GM08714 (cell line): Measurements from ENCODE around the gene ACKR3.

Experiments
- H3K4me3 ChIP-seq: fragments of 200-500 bp; sonication (Bioruptor generic); 2 replicates; pipeline ENCODE4 v1.5.1; 2014; ENCODE audit warnings: mild to moderate bottlenecking, low read length, inconsistent platforms
- ZNF274 ChIP-seq: IDR thresholded peaks from 2 replicates; pipeline ENCODE4 v1.6.1; 2012; ENCODE audit warnings: mild to moderate bottlenecking, low read depth, low read length

ACKR3 gene

GRCh38 chr2:236544362-236544761 lies 25.3 kb upstream of the ACKR3 start:
- no peak overlapping the region for H3K4me3 ChIP-seq
- no peak for TF ChIP-seq ZNF274

GRCh38 chr2:236545248-236545658 lies 24.4 kb upstream of the ACKR3 start:
- TF ChIP-seq ZNF274, result no peak
- peak overlapping the region; percentile 39; the same call in 1 of the 2 replicates for H3K4me3 ChIP-seq

GRCh38 chr2:236545814-236546480 lies 23.7 kb upstream of the ACKR3 start:
- TF ChIP-seq ZNF274, result no peak
- H3K4me3 ChIP-seq, result no peak overlapping the region; the same call in 1 of the 2 replicates

GRCh38 chr2:236546561-236547002 lies 23.0 kb upstream of the ACKR3 start:
- TF ChIP-seq ZNF274, result no peak
- H3K4me3 ChIP-seq, result no peak overlapping the region; the same call in 1 of the 2 replicates

GRCh38 chr2:236547725-236548124 lies 21.9 kb upstream of the ACKR3 start:
- no peak overlapping the region for H3K4me3 ChIP-seq
- TF ChIP-seq ZNF274, result no peak

GRCh38 chr2:236548179-236548921 lies 21.3 kb upstream of the ACKR3 start:
- H3K4me3 ChIP-seq, result no peak overlapping the region
- TF ChIP-seq ZNF274, result no peak

GRCh38 chr2:236549165-236549564 lies 20.5 kb upstream of the ACKR3 start:
- TF ChIP-seq ZNF274, result no peak

GRCh38 chr2:236550290-236550689 lies 19.3 kb upstream of the ACKR3 start:
- TF ChIP-seq ZNF274, result no peak
- H3K4me3 ChIP-seq, result no peak overlapping the region; the same call in 1 of the 2 replicates

More at GRCh38 chr2:236549165-236549564, 20.5 kb upstream of the ACKR3 start:
- H3K4me3 ChIP-seq, result no peak overlapping the region

GRCh38 chr2:236550701-236551465 lies 18.7 kb upstream of the ACKR3 start:
- H3K4me3 ChIP-seq, result peak overlapping the region; percentile 7; the same call in 1 of the 2 replicates
- TF ChIP-seq ZNF274, result no peak

- TF ChIP-seq ZNF274, result no peak
- no peak overlapping the region for H3K4me3 ChIP-seq
Observed at GRCh38 chr2:236551471-236552211, 18.0 kb upstream of the ACKR3 start.

- H3K4me3 ChIP-seq, result no peak overlapping the region
- no peak for TF ChIP-seq ZNF274
Observed at GRCh38 chr2:236552212-236552542, 17.4 kb upstream of the ACKR3 start.

GRCh38 chr2:236552581-236553363 lies 16.9 kb upstream of the ACKR3 start:
- no peak for TF ChIP-seq ZNF274

GRCh38 chr2:236553522-236553921 lies 16.1 kb upstream of the ACKR3 start:
- no peak overlapping the region for H3K4me3 ChIP-seq
- TF ChIP-seq ZNF274, result no peak

More at GRCh38 chr2:236552581-236553363, 16.9 kb upstream of the ACKR3 start:
- no peak overlapping the region for H3K4me3 ChIP-seq
